SK-N-SH (cell line): ENCODE measurements around the gene ZNF865. TPM values are rescaled to one million over a fixed set of nuclear protein-coding genes. Genes with fewer than 3 reads are reported as not detected.
A peak's percentile ranks its signal among the peaks of the same experiment; 100 is the strongest.

Source experiments
- CTCF ChIA-PET: fragments of 300-600, 350-600 bp; formaldehyde crosslinking; extraction: SDS; loops from one replicate; lab custom pipeline; 2021; lab: Yijun Ruan, JAX
- POLR2A ChIA-PET: fragments of 350-600 bp; sonication (Branson Sonifier 250); formaldehyde crosslinking; extraction: SDS; loops from one replicate; lab custom pipeline; 2020; ENCODE audit warnings: antibody characterized with exemption, inconsistent platforms; lab: Yijun Ruan, JAX
- DNase-seq: peaks from one replicate; pipeline ENCODE4 v3.0.0; 2012
- H2AFZ ChIP-seq: fragments of 200-600 bp; sonication (generic); 2 replicates; pipeline ENCODE4 v1.8.1; 2016; ENCODE audit warnings: antibody characterized with exemption, mild to moderate bottlenecking, low read depth
- H3F3A ChIP-seq: fragments of 200-600 bp; sonication (generic); replicated peaks from 2 replicates; pipeline ENCODE3; 2016; ENCODE audit warnings: antibody characterized with exemption, mild to moderate bottlenecking; ENCODE audit not compliant: insufficient read depth
- H3K27ac ChIP-seq, 2 experiments: fragments of 200-500 bp in 1 of 2; fragments of 200-600 bp in 1 of 2; sonication (Bioruptor generic) in 1 of 2; sonication (generic), shearing (Covaris generic) in 1 of 2; 2 replicates each; pipeline versions ENCODE4 v1.5.1 to v1.6.1; 2014 to 2016; ENCODE audit warnings: low read depth in 2 of 2, inconsistent platforms in 1 of 2, low read length in 1 of 2, mild to moderate bottlenecking in 1 of 2, mixed read lengths in 1 of 2
- H3K27me3 ChIP-seq: fragments of 200-600 bp; sonication (generic), shearing (Covaris generic); 2 replicates; pipeline ENCODE4 v1.6.1; 2016; ENCODE audit warnings: mixed run types; ENCODE audit not compliant: insufficient read depth
- H3K36me3 ChIP-seq, 2 experiments: fragments of 200-500 bp in 1 of 2; fragments of 200-600 bp in 1 of 2; sonication (Bioruptor generic) in 1 of 2; sonication (generic) in 1 of 2; replicated peaks in 1 of 2; 2 replicates each; pipeline versions ENCODE3 to v1.5.1; 2014 to 2016; ENCODE audit warnings: low read length in 1 of 2, mild to moderate bottlenecking in 1 of 2; ENCODE audit not compliant: insufficient read depth in 2 of 2, control insufficient read depth in 1 of 2
- H3K4me1 ChIP-seq, 2 experiments: fragments of 200-500 bp in 1 of 2; fragments of 200-600 bp in 1 of 2; sonication (Bioruptor generic) in 1 of 2; sonication (generic), shearing (Covaris generic) in 1 of 2; 2 replicates each; pipeline versions ENCODE4 v1.5.1 to v1.6.1; 2014 to 2016; ENCODE audit warnings: low read depth in 1 of 2, low read length in 1 of 2, mixed run types in 1 of 2; ENCODE audit not compliant: insufficient read depth in 2 of 2, control insufficient read depth in 1 of 2
- H3K4me2 ChIP-seq: fragments of 200-600 bp; sonication (generic), shearing (Covaris generic); 2 replicates; pipeline ENCODE4 v1.6.1; 2017; ENCODE audit warnings: mixed run types
- H3K4me3 ChIP-seq, 2 experiments: fragments of 200-500 bp in 1 of 2; fragments of 200-600 bp in 1 of 2; sonication (Bioruptor generic) in 1 of 2; sonication (generic), shearing (Covaris generic) in 1 of 2; 2 replicates each; pipeline versions ENCODE4 v1.5.1 to v1.8.1; 2014 to 2016; ENCODE audit warnings: low read depth in 2 of 2, inconsistent platforms in 1 of 2, low read length in 1 of 2, mild to moderate bottlenecking in 1 of 2, mixed read lengths in 1 of 2, moderate library complexity in 1 of 2
- H3K79me2 ChIP-seq: fragments of 200-600 bp; sonication (generic); 2 replicates; pipeline ENCODE4 v1.8.1; 2017; ENCODE audit warnings: mild to moderate bottlenecking; ENCODE audit not compliant: insufficient read depth
- H3K9ac ChIP-seq: fragments of 200-600 bp; sonication (generic); 2 replicates; pipeline ENCODE4 v1.6.1; 2017; ENCODE audit warnings: mixed run types
- H3K9me2 ChIP-seq: fragments of 200-600 bp; sonication (generic); 2 replicates; pipeline ENCODE4 v1.6.1; 2017; ENCODE audit warnings: mixed run types
- H3K9me3 ChIP-seq: fragments of 200-600 bp; sonication (generic); 2 replicates; pipeline ENCODE4 v1.6.1; 2017; ENCODE audit warnings: mixed run types, mild to moderate bottlenecking, moderate library complexity
- H4K20me1 ChIP-seq: fragments of 200-600 bp; sonication (generic); 2 replicates; pipeline ENCODE4 v1.6.1; 2017; ENCODE audit warnings: mild to moderate bottlenecking, mixed run types; ENCODE audit not compliant: insufficient read depth
- ELF1 ChIP-seq: IDR thresholded peaks from 2 replicates; pipeline ENCODE4 v1.4.0; 2012
- FOSL2 ChIP-seq: IDR thresholded peaks from 2 replicates; pipeline ENCODE4 v1.4.0; 2012; ENCODE audit warnings: low read depth, mild to moderate bottlenecking, moderate library complexity, borderline replicate concordance
- FOXJ3 ChIP-seq: sonication (generic); formaldehyde crosslinking; IDR thresholded peaks from 2 replicates; pipeline ENCODE4 v1.5.1; 2020; ENCODE audit warnings: mild to moderate bottlenecking, missing genetic modification reagents
- GABPA ChIP-seq: IDR thresholded peaks from 2 replicates; pipeline ENCODE4 v1.4.0; 2012; ENCODE audit warnings: low read depth, mild to moderate bottlenecking
- GATA2 ChIP-seq: sonication (generic); formaldehyde crosslinking; IDR thresholded peaks from 2 replicates; pipeline ENCODE4 v1.5.0; 2020; ENCODE audit warnings: mild to moderate bottlenecking, missing genetic modification reagents
- MAX ChIP-seq: IDR thresholded peaks from 2 replicates; pipeline ENCODE4 v1.4.0; 2012; ENCODE audit warnings: low read depth
- RFX5 ChIP-seq: IDR thresholded peaks from 2 replicates; pipeline ENCODE4 v1.6.1; 2012; ENCODE audit warnings: mild to moderate bottlenecking, improper control_type of control experiment, low read length
- USF2 ChIP-seq: fragments of 150-350 bp; IDR thresholded peaks from 2 replicates; pipeline ENCODE4 v1.6.1; 2017; ENCODE audit warnings: antibody characterized with exemption, low read length, low read depth, borderline replicate concordance
- WGBS: methylation state at CpG from one replicate; pipeline ENCODE4 v1.1.6; 2017; ENCODE audit warnings: low lambda C conversion rate; 5-methylcytosine and 5-hydroxymethylcytosine counted together
- polyA plus RNA-seq, 3 experiments: library from polyadenylated mRNA; depleted of rRNA; stranded (reverse); fragments of >200 nt; gene quantifications; 2 replicates each; pipeline ENCODE4 v1.2.3, GENCODE V29; 2012

Gene ZNF865
- polyA plus RNA-seq, 1 of the 3 experiments (the other 2 are of a cell fraction): 5.0 TPM

GRCh38 chr19:55614711-55615542, 9.5 kb downstream of the ZNF865 start:
- H3K4me3 ChIP-seq: no peak overlapping the region
- ChIA-PET CTCF (interaction anchor here (1.3 kb wide), 1 partner anchor 17 kb away, joined by 4 read pairs; no protein-coding TSS in a partner anchor), POLR2A (no interaction called here)
- no peaks in the 10 kb centered on the region for H3K9me2 ChIP-seq
- H3K4me1 ChIP-seq: no peaks in the 10 kb centered on the region; a peak in 1 of 4 replicates
- no peak overlapping the region for H2AFZ ChIP-seq
- peaks cover 27% of the 10 kb centered on the region for H4K20me1 ChIP-seq
- no peak overlapping the region for H3K27ac ChIP-seq
- H3K27me3 ChIP-seq: no peaks in the 10 kb centered on the region
- H3K79me2 ChIP-seq: peaks cover 32% of the 10 kb centered on the region
- no peak overlapping the region for H3K9ac ChIP-seq
- H3K9me3 ChIP-seq: no peaks in the 10 kb centered on the region
- peaks cover 10% of the 10 kb centered on the region for H3F3A ChIP-seq
- TF ChIP-seq MAX: no peak
- no peak for TF ChIP-seq GATA2
- TF ChIP-seq, all 33 proteins: peak for 0
- Histone ChIP-seq H3K4me2 (no peak overlapping the region), H3K36me3 (peaks cover 4 to 33% of the 10 kb centered on the region in 2 experiments)
- peak; percentile 30 for DNase-seq
- WGBS: 96% methylated on average over 72 of the region's 98 CpGs

- WGBS: 99% methylated on average over 33 of the region's 88 CpGs
- CTCF ChIA-PET: interaction anchor here (1.3 to 6.7 kb wide), 2 partner anchors 16 to 17 kb away, joined by 4 to 40 read pairs; no protein-coding TSS in a partner anchor
- no peak overlapping the region for H3K4me2 ChIP-seq
These were observed 10.3 kb downstream of the ZNF865 start for GRCh38 chr19:55615543-55616394.

More at GRCh38 chr19:55615543-55616394, 10.3 kb downstream of the ZNF865 start:
- no peaks in the 10 kb centered on the region for H3K9me3 ChIP-seq
- no peak overlapping the region for H3K27ac ChIP-seq
- no peak overlapping the region for H3K9ac ChIP-seq
- no peaks in the 10 kb centered on the region; a peak in 1 of 4 replicates for H3K4me1 ChIP-seq
- H3K36me3 ChIP-seq: peaks cover 0 to 32% of the 10 kb centered on the region in 2 experiments
- H2AFZ ChIP-seq: no peak overlapping the region
- H3K9me2 ChIP-seq: no peaks in the 10 kb centered on the region
- H3K4me3 ChIP-seq: no peak overlapping the region
- peaks cover 19% of the 10 kb centered on the region for H4K20me1 ChIP-seq
- POLR2A ChIA-PET: no interaction called here
- H3F3A ChIP-seq: peaks cover 12% of the 10 kb centered on the region
- DNase-seq: peak; percentile 20
- H3K27me3 ChIP-seq: no peaks in the 10 kb centered on the region
- TF ChIP-seq USF2 (no peak), ELF1 (no peak), FOSL2 (no peak), GABPA (no peak), RFX5 (no peak), FOXJ3 (CRISPR knock-in tag) (no peak)
- TF ChIP-seq, all 33 proteins: peak for 0
- H3K79me2 ChIP-seq: peaks cover 24% of the 10 kb centered on the region; the same call in 1 of the 2 replicates
